Measurements from ENCODE around the gene INTS3.
"Not testable (repeated sequence)": the region's sequence is repeated elsewhere in the genome, so short reads cannot be mapped to it uniquely, and the experiment has no call there.

The INTS3 gene

GRCh38 chr1:153752571-153753195 lies 24.8 kb downstream of the INTS3 start:
- Histone ChIP-seq H3K9me3 (ENCODE audit: control insufficient read depth in 2 of 2, low read length in 2 of 2) (no peaks in the 10 kb centered on the region), H3K36me3 (ENCODE audit: control insufficient read depth in 2 of 2, insufficient read depth in 2 of 2, low read length in 2 of 2) (peaks cover 44 to 47% of the 10 kb centered on the region in 2 donors)

GRCh38 chr1:153754266-153754665 lies 26.4 kb downstream of the INTS3 start:
- peaks cover 5 to 22% of the 10 kb centered on the region in 2 donors for H3K4me1 ChIP-seq (ENCODE audit: control insufficient read depth in 2 of 2, insufficient read depth in 2 of 2, low read length in 2 of 2)
- peaks cover 43 to 46% of the 10 kb centered on the region in 2 donors for H3K36me3 ChIP-seq (ENCODE audit: control insufficient read depth in 2 of 2, insufficient read depth in 2 of 2, low read length in 2 of 2)
- no peak overlapping the region for H3K4me3 ChIP-seq (ENCODE audit: low read length in 2 of 2)
- H3K9ac ChIP-seq (ENCODE audit: low read depth in 1 of 2, low read length in 2 of 2): no peak overlapping the region
- H3K27ac ChIP-seq (ENCODE audit: low read depth in 2 of 2, low read length in 2 of 2): no peak overlapping the region
- H3K27me3 ChIP-seq (ENCODE audit: control insufficient read depth in 2 of 2, insufficient read depth in 2 of 2, low read length in 2 of 2): no peaks in the 10 kb centered on the region
- H3K9me3 ChIP-seq (ENCODE audit: control insufficient read depth in 2 of 2, low read length in 2 of 2): no peaks in the 10 kb centered on the region

More at GRCh38 chr1:153752571-153753195, 24.8 kb downstream of the INTS3 start:
- H3K27ac ChIP-seq (ENCODE audit: low read depth in 2 of 2, low read length in 2 of 2): no peak overlapping the region
- no peak overlapping the region for H3K4me3 ChIP-seq (ENCODE audit: low read length in 2 of 2)
- no peak overlapping the region for H3K9ac ChIP-seq (ENCODE audit: low read depth in 1 of 2, low read length in 2 of 2)
- H3K4me1 ChIP-seq (ENCODE audit: control insufficient read depth in 2 of 2, insufficient read depth in 2 of 2, low read length in 2 of 2): peaks cover 5 to 23% of the 10 kb centered on the region in 2 donors
- no peaks in the 10 kb centered on the region for H3K27me3 ChIP-seq (ENCODE audit: control insufficient read depth in 2 of 2, insufficient read depth in 2 of 2, low read length in 2 of 2)

GRCh38 chr1:153760440-153760839 lies 32.6 kb downstream of the INTS3 start:
- Histone ChIP-seq H3K36me3 (ENCODE audit: control insufficient read depth in 2 of 2, insufficient read depth in 2 of 2, low read length in 2 of 2) (peaks cover 40 to 67% of the 10 kb centered on the region in 2 donors), H3K4me1 (ENCODE audit: control insufficient read depth in 2 of 2, insufficient read depth in 2 of 2, low read length in 2 of 2) (peaks cover 11 to 12% of the 10 kb centered on the region in 2 donors), H3K4me3 (ENCODE audit: low read length in 2 of 2) (no peak overlapping the region), H3K9ac (ENCODE audit: low read depth in 1 of 2, low read length in 2 of 2) (no peak overlapping the region), H3K27me3 (ENCODE audit: control insufficient read depth in 2 of 2, insufficient read depth in 2 of 2, low read length in 2 of 2) (no peaks in the 10 kb centered on the region), H3K9me3 (ENCODE audit: control insufficient read depth in 2 of 2, low read length in 2 of 2) (no peaks in the 10 kb centered on the region), H3K27ac (ENCODE audit: low read depth in 2 of 2, low read length in 2 of 2) (no peak overlapping the region)

- Histone ChIP-seq H3K36me3 (ENCODE audit: control insufficient read depth in 2 of 2, insufficient read depth in 2 of 2, low read length in 2 of 2) (peaks cover 33 to 63% of the 10 kb centered on the region in 2 donors), H3K27ac (ENCODE audit: low read depth in 2 of 2, low read length in 2 of 2) (peak overlapping the region in 1 of 2 donors; percentile 10), H3K4me1 (ENCODE audit: control insufficient read depth in 2 of 2, insufficient read depth in 2 of 2, low read length in 2 of 2) (peaks cover 14 to 24% of the 10 kb centered on the region in 2 donors), H3K9me3 (ENCODE audit: control insufficient read depth in 2 of 2, low read length in 2 of 2) (no peaks in the 10 kb centered on the region), H3K9ac (ENCODE audit: low read depth in 1 of 2, low read length in 2 of 2) (no peak overlapping the region), H3K4me3 (ENCODE audit: low read length in 2 of 2) (no peak overlapping the region), H3K27me3 (ENCODE audit: control insufficient read depth in 2 of 2, insufficient read depth in 2 of 2, low read length in 2 of 2) (no peaks in the 10 kb centered on the region)
Measured at GRCh38 chr1:153763365-153764225, 35.7 kb downstream of the INTS3 start.

- Histone ChIP-seq H3K4me3 (ENCODE audit: low read length in 2 of 2) (no peak overlapping the region), H3K9ac (ENCODE audit: low read depth in 1 of 2, low read length in 2 of 2) (no peak overlapping the region), H3K9me3 (ENCODE audit: control insufficient read depth in 2 of 2, low read length in 2 of 2) (no peaks in the 10 kb centered on the region), H3K4me1 (ENCODE audit: control insufficient read depth in 2 of 2, insufficient read depth in 2 of 2, low read length in 2 of 2) (peaks cover 21 to 31% of the 10 kb centered on the region in 2 donors), H3K36me3 (ENCODE audit: control insufficient read depth in 2 of 2, insufficient read depth in 2 of 2, low read length in 2 of 2) (peaks cover 31 to 61% of the 10 kb centered on the region in 2 donors), H3K27me3 (ENCODE audit: control insufficient read depth in 2 of 2, insufficient read depth in 2 of 2, low read length in 2 of 2) (no peaks in the 10 kb centered on the region), H3K27ac (ENCODE audit: low read depth in 2 of 2, low read length in 2 of 2) (peak overlapping the region in 1 of 2 donors; percentile 10)
Measured at GRCh38 chr1:153764310-153764709, 36.5 kb downstream of the INTS3 start.

- not testable (repeated sequence) for H3K9me3 ChIP-seq (ENCODE audit: control insufficient read depth in 2 of 2, low read length in 2 of 2); H3K4me3 ChIP-seq (ENCODE audit: low read length in 2 of 2); H3K27ac ChIP-seq (ENCODE audit: low read depth in 2 of 2, low read length in 2 of 2); H3K27me3 ChIP-seq (ENCODE audit: control insufficient read depth in 2 of 2, insufficient read depth in 2 of 2, low read length in 2 of 2); H3K9ac ChIP-seq (ENCODE audit: low read depth in 1 of 2, low read length in 2 of 2)
- H3K36me3 ChIP-seq (ENCODE audit: control insufficient read depth in 2 of 2, insufficient read depth in 2 of 2, low read length in 2 of 2): peaks cover 39 to 55% of the 10 kb centered on the region in 2 donors
- H3K4me1 ChIP-seq (ENCODE audit: control insufficient read depth in 2 of 2, insufficient read depth in 2 of 2, low read length in 2 of 2): peaks cover 24 to 31% of the 10 kb centered on the region in 2 donors
Measured at GRCh38 chr1:153766663-153767062, 38.8 kb downstream of the INTS3 start.

- Histone ChIP-seq H3K27me3 (ENCODE audit: control insufficient read depth in 2 of 2, insufficient read depth in 2 of 2, low read length in 2 of 2) (no peaks in the 10 kb centered on the region), H3K27ac (ENCODE audit: low read depth in 2 of 2, low read length in 2 of 2) (peak overlapping the region; percentile 2 to 76), H3K9me3 (ENCODE audit: control insufficient read depth in 2 of 2, low read length in 2 of 2) (no peaks in the 10 kb centered on the region), H3K9ac (ENCODE audit: low read depth in 1 of 2, low read length in 2 of 2) (no peak overlapping the region), H3K4me3 (ENCODE audit: low read length in 2 of 2) (no peak overlapping the region), H3K4me1 (ENCODE audit: control insufficient read depth in 2 of 2, insufficient read depth in 2 of 2, low read length in 2 of 2) (peaks cover 24 to 31% of the 10 kb centered on the region in 2 donors), H3K36me3 (ENCODE audit: control insufficient read depth in 2 of 2, insufficient read depth in 2 of 2, low read length in 2 of 2) (peaks cover 46 to 59% of the 10 kb centered on the region in 2 donors)
Measured at GRCh38 chr1:153767519-153767918, 39.7 kb downstream of the INTS3 start.

GRCh38 chr1:153768316-153769181 lies 40.7 kb downstream of the INTS3 start:
- Histone ChIP-seq H3K9me3 (ENCODE audit: control insufficient read depth in 2 of 2, low read length in 2 of 2) (no peaks in the 10 kb centered on the region), H3K4me1 (ENCODE audit: control insufficient read depth in 2 of 2, insufficient read depth in 2 of 2, low read length in 2 of 2) (peaks cover 22 to 35% of the 10 kb centered on the region in 2 donors), H3K27me3 (ENCODE audit: control insufficient read depth in 2 of 2, insufficient read depth in 2 of 2, low read length in 2 of 2) (no peaks in the 10 kb centered on the region), H3K27ac (ENCODE audit: low read depth in 2 of 2, low read length in 2 of 2) (peak overlapping the region; percentile 53 to 76), H3K36me3 (ENCODE audit: control insufficient read depth in 2 of 2, insufficient read depth in 2 of 2, low read length in 2 of 2) (peaks cover 41 to 51% of the 10 kb centered on the region in 2 donors), H3K4me3 (ENCODE audit: low read length in 2 of 2) (no peak overlapping the region), H3K9ac (ENCODE audit: low read depth in 1 of 2, low read length in 2 of 2) (no peak overlapping the region)

- Histone ChIP-seq H3K4me1 (ENCODE audit: control insufficient read depth in 2 of 2, insufficient read depth in 2 of 2, low read length in 2 of 2) (peaks cover 17 to 30% of the 10 kb centered on the region in 2 donors), H3K9ac (ENCODE audit: low read depth in 1 of 2, low read length in 2 of 2) (no peak overlapping the region), H3K36me3 (ENCODE audit: control insufficient read depth in 2 of 2, insufficient read depth in 2 of 2, low read length in 2 of 2) (peaks cover 37 to 44% of the 10 kb centered on the region in 2 donors), H3K27me3 (ENCODE audit: control insufficient read depth in 2 of 2, insufficient read depth in 2 of 2, low read length in 2 of 2) (no peaks in the 10 kb centered on the region), H3K27ac (ENCODE audit: low read depth in 2 of 2, low read length in 2 of 2) (peak overlapping the region; percentile 53 to 76), H3K4me3 (ENCODE audit: low read length in 2 of 2) (no peak overlapping the region), H3K9me3 (ENCODE audit: control insufficient read depth in 2 of 2, low read length in 2 of 2) (no peaks in the 10 kb centered on the region)
Measured at GRCh38 chr1:153769221-153769620, 41.4 kb downstream of the INTS3 start.

Data from mucosa of rectum (tissue), 2 donors.